Adrenal gland (tissue), 12 donors: ENCODE measurements around the gene KNSTRN. TPM values are rescaled to one million over a fixed set of nuclear protein-coding genes. Genes with fewer than 3 reads are reported as not detected.

Experiments used
- DNase-seq, 7 donors: peaks; one replicate each; pipeline ENCODE4 v3.0.0-alpha.2; 2019 to 2020
- H3K27ac ChIP-seq, 5 donors: fragments of 200-600 bp; sonication (generic) in 4 of 5; 1 replicate in 3 of 5; 2 replicates in 2 of 5; pipeline versions ENCODE4 v1.5.1 to v1.8.0; 2016 to 2020; ENCODE audit warnings: mild to moderate bottlenecking in 1 of 5
- H3K27me3 ChIP-seq: fragments of 200-600 bp; 2 replicates; pipeline ENCODE4 v1.8.0; 2021
- H3K36me3 ChIP-seq, 2 donors: fragments of 200-600 bp; replicated peaks in 1 of 2; 1 replicate in 1 of 2; 2 replicates in 1 of 2; pipeline versions ENCODE4 v1.5.1 to v1.8.0; 2018 to 2022
- H3K4me1 ChIP-seq, 2 donors: fragments of 200-600 bp; replicated peaks in 1 of 2; 1 replicate in 1 of 2; 2 replicates in 1 of 2; pipeline versions ENCODE4 v1.5.1 to v1.8.0; 2018 to 2021
- H3K4me3 ChIP-seq, 4 donors: fragments of 200-600 bp; sonication (generic) in 3 of 4; one replicate each; pipeline ENCODE4 v1.5.1; 2016 to 2018
- H3K9me3 ChIP-seq, 3 donors: fragments of 200-600 bp; sonication (generic) in 1 of 3; replicated peaks in 1 of 3; 1 replicate in 2 of 3; 2 replicates in 1 of 3; pipeline versions ENCODE4 v1.5.1 to v1.8.0; 2016 to 2021
- CTCF ChIP-seq, 6 experiments: fragments of 450-650 bp in 4 of 6; fragments of 200-600 bp in 2 of 6; sonication (generic) in 1 of 6; IDR thresholded peaks; 1 replicate in 5 of 6; 2 replicates in 1 of 6; pipeline versions ENCODE4 v1.5.1 to v1.8.0; 2016 to 2021; ENCODE audit warnings: antibody characterized with exemption in 6 of 6, mild to moderate bottlenecking in 2 of 6, moderate library complexity in 1 of 6
- POLR2A ChIP-seq, 2 donors: fragments of 450-650 bp; IDR thresholded peaks; one replicate each; pipeline ENCODE4 v1.6.1; 2017; ENCODE audit warnings: antibody characterized with exemption in 2 of 2, mild to moderate bottlenecking in 2 of 2, moderate library complexity in 1 of 2
- WGBS, 4 donors: extraction: QIAGEN DNeasy Blood & Tissue Kit in 2 of 4; methylation state at CpG; one replicate each; pipeline versions ENCODE4 v1.1.5 to v1.1.7; 2013 to 2017; 5-methylcytosine and 5-hydroxymethylcytosine counted together
- intact Hi-C, 2 donors: fragments of 100-400 bp; cut with DNase I; formaldehyde crosslinking; loops; one replicate each; pipeline versions ENCODE4 v1.14.1 to v1.15.0; 2022 to 2023
- polyA plus RNA-seq, 3 donors: library from polyadenylated mRNA; stranded (reverse); fragments of 200-250 nt in 2 of 3; fragments of 350-450 nt in 1 of 3; fragmentation: Illumina TruSeq in 1 of 3; extraction: RNeasy Lipid Tissue Mini Kit (QIAGEN cat#74804) in 1 of 3; gene quantifications; one replicate each; pipeline ENCODE4 v1.2.3, GENCODE V29; 2013 to 2014
- total RNA-seq, 9 donors: library from RNA; depleted of rRNA in 4 of 9; stranded (reverse); fragments of >200 nt in 4 of 9; fragments of 120-200 nt in 1 of 9; fragmentation: NEBNext Ultra II Directional in 1 of 9; extraction: Animal tissue kit (Norgen Biotek cat#: 25700) in 1 of 9; gene quantifications; one replicate each; pipeline versions ENCODE4 v1.1.0 to v1.2.4, GENCODE V29; 2013 to 2023
- donor health status: healthy with polysubstance abuse.
- donor health status: Bipolar disorder and iron deficiency.
- donor health status: DM: yes; HTN: yes; CAD: no.
- donor health status: DM: no; HTN: no; CAD: no.
- donor health status: DM: no; HTN: no; CAD: no.
- donor health status: DM: yes; HTN: yes; CAD: no.

Gene KNSTRN
- total and polyA plus RNA-seq, 12 donors, result 4.0 to 39.8 (median 10.4) TPM

- H3K27ac ChIP-seq, result no peak overlapping the region
These were observed 36.5 kb upstream of the KNSTRN start for GRCh38 chr15:40345867-40346578.

GRCh38 chr15:40346579-40347558 is 35.7 kb upstream of the KNSTRN start:
- Histone ChIP-seq H3K27me3 (no peaks in the 10 kb centered on the region), H3K4me1 (no peaks in the 10 kb centered on the region), H3K36me3 (no peaks in the 10 kb centered on the region), H3K27ac (no peak overlapping the region), H3K4me3 (no peak overlapping the region), H3K9me3 (no peaks in the 10 kb centered on the region)
- TF ChIP-seq CTCF (IDR thresholded peaks at IDR 0.05) (no peak), POLR2A (IDR thresholded peaks at IDR 0.05) (no peak)
- no peak for DNase-seq
- 84 to 95% (median 88%) methylated on average over 13 to 15 of the region's 15 CpGs for WGBS, 4 donors
- intact Hi-C loops, result no loop called here

More at GRCh38 chr15:40345867-40346578, 36.5 kb upstream of the KNSTRN start:
- peaks cover 2 to 3% of the 10 kb centered on the region in 2 donors for H3K4me1 ChIP-seq
- no peaks in the 10 kb centered on the region for H3K27me3 ChIP-seq
- 83 to 91% (median 86%) methylated on average over 5 to 6 of the region's 6 CpGs for WGBS, 4 donors
- DNase-seq, result no peak
- intact Hi-C loops, result no loop called here
- H3K4me3 ChIP-seq, result no peak overlapping the region
- no peaks in the 10 kb centered on the region for H3K9me3 ChIP-seq
- TF ChIP-seq CTCF (IDR thresholded peaks at IDR 0.05), result no peak
- TF ChIP-seq POLR2A (IDR thresholded peaks at IDR 0.05), result no peak
- no peaks in the 10 kb centered on the region for H3K36me3 ChIP-seq

GRCh38 chr15:40347559-40348473 is 34.7 kb upstream of the KNSTRN start:
- no peak for DNase-seq
- 86 to 90% (median 87%) methylated on average over 4 to 11 of the region's 11 CpGs for WGBS, 4 donors
- no peaks in the 10 kb centered on the region for H3K27me3 ChIP-seq
- intact Hi-C loops, result no loop called here
- TF ChIP-seq POLR2A (IDR thresholded peaks at IDR 0.05), result no peak
- TF ChIP-seq CTCF (IDR thresholded peaks at IDR 0.05), result no peak
- H3K9me3 ChIP-seq, result no peaks in the 10 kb centered on the region
- H3K36me3 ChIP-seq, result no peaks in the 10 kb centered on the region
- H3K4me3 ChIP-seq, result no peak overlapping the region
- H3K27ac ChIP-seq, result no peak overlapping the region
- H3K4me1 ChIP-seq, result no peaks in the 10 kb centered on the region
